ENCODE measurements around the gene LEO1.
A peak's percentile ranks its signal among the peaks of the same experiment; 100 is the strongest.

The LEO1 gene

GRCh38 chr15:51935466-51936104 lies 36.0 kb downstream of the LEO1 start:
- no peak overlapping the region for H3K4me3 ChIP-seq (ENCODE audit: low read depth, low read length)
- peak; percentile 36 for DNase-seq (ENCODE audit: low read depth)
- no peak for TF ChIP-seq CTCF (IDR thresholded peaks at IDR 0.05; ENCODE audit: low read depth, low read length, missing control alignments)

DNA sequence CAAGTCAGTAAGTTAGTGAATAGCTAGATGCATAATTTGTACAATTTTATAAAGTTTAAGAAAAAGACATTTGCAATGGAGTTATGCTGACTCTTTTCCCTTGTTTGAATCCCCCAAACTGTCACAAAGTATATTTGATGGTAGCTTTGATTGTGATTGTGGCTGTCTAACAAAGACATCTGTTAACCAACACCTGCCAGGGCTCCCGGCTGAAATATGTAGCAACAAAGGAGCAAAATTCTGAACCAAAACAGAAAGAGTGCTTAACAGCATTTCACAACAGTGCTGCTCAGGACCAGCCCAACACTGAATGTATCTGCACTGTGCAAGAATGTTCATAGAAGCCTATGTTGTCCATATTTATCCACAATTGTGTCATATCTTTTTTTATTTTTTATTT lies 39.4 kb downstream of the LEO1 start:
- no peak overlapping the region for H3K4me3 ChIP-seq (ENCODE audit: low read depth, low read length)
- DNase-seq (ENCODE audit: low read depth) = no peak
- TF ChIP-seq CTCF (IDR thresholded peaks at IDR 0.05; ENCODE audit: low read depth, low read length, missing control alignments) = no peak

GRCh38 chr15:51931638-51932037 lies 39.9 kb downstream of the LEO1 start:
- no peak for DNase-seq (ENCODE audit: low read depth)
- TF ChIP-seq CTCF (IDR thresholded peaks at IDR 0.05; ENCODE audit: low read depth, low read length, missing control alignments) = no peak
- no peak overlapping the region for H3K4me3 ChIP-seq (ENCODE audit: low read depth, low read length)

DNA sequence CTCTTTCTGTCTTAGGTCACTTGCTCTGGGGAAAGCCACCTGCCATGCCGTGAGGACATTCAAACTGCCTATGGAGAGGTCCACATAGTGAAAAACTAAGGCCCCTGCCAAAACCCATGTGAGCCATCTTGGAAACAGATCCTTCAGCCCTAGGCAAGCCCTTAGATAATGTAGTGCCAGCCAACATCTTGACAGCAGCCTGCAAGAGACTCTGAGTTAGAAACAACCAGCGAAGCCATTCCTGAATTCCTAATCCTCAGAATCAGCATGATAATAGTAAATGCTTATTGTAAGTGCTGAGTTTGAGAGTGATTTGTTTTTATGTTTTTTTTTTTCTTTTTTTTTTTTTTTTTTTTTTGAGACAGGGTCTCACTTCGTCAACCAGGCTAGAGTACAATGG lies 40.6 kb downstream of the LEO1 start:
- no peak for TF ChIP-seq CTCF (IDR thresholded peaks at IDR 0.05; ENCODE audit: low read depth, low read length, missing control alignments)
- no peak overlapping the region for H3K4me3 ChIP-seq (ENCODE audit: low read depth, low read length)
- DNase-seq (ENCODE audit: low read depth) = no peak

GRCh38 chr15:51926809-51927208 lies 44.8 kb downstream of the LEO1 start:
- no peak for DNase-seq (ENCODE audit: low read depth)
- H3K4me3 ChIP-seq (ENCODE audit: low read depth, low read length) = no peak overlapping the region
- TF ChIP-seq CTCF (IDR thresholded peaks at IDR 0.05; ENCODE audit: low read depth, low read length, missing control alignments) = no peak

DNA sequence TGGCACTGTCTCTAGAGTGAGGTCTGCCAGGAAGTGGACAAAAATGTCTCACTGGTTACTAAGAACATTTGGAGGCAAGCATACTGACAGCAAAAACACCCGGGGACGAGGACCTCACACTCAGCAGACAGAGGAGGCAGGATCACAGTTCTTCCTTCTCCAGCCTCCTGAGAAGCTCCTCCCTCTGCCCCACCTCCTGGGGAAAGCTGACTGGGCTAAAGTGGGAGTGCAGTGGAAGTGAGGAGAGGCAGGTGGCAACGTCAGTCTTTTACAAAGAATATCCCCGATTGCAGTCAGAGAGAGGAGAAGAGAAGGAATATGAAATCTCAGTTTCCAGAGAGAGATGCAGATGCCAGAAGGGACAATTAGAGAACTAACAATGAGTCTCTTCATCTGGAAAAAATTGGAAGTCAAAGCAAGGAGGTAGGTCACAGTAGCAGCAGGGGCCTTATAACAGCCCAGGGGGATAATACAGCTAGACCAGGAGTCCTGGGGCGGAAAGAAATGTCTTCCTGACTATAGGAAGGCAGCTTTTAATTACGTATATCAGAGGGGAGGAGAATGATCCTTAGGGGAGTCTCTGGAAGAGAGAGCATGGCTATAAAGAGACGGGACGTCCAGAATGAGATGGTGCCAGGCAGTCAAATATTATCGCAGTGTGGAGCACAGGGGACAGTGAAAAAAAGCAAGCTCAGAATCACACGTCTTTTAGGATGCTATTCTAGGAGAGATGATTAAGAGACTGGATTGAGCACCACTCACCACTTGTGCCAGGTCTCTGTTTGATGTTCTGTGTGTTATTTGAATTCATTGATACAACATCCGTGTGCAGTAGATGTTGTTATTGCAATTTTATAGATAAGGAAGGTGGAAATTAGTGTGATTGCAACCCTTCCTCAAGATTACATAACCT lies 47.2 kb downstream of the LEO1 start:
- no peak for TF ChIP-seq CTCF (IDR thresholded peaks at IDR 0.05; ENCODE audit: low read depth, low read length, missing control alignments)
- no peak for DNase-seq (ENCODE audit: low read depth)
- no peak overlapping the region for H3K4me3 ChIP-seq (ENCODE audit: low read depth, low read length)

Measured in GM12864 (cell line).